Stimulated activated CD4-positive, alpha-beta T cell treated with anti-CD3 and anti-CD28 coated beads, Interleukin-15, amount 100 ng/mL, for 48 hours (primary cell): ENCODE data around the gene TBK1.

Experiments
- DNase-seq, 2 donors: peaks; one replicate each; pipeline ENCODE4 v3.0.0-alpha.2; 2020; ENCODE audit warnings: low read depth in 2 of 2

TBK1 gene

GRCh38 chr12:64452559-64453329 lies 824 bp downstream of the TBK1 start:
- DNase-seq, result no peak

- DNase-seq, result no peak
These were observed 3.6 kb downstream of the TBK1 start for GRCh38 chr12:64455506-64455905.

DNA sequence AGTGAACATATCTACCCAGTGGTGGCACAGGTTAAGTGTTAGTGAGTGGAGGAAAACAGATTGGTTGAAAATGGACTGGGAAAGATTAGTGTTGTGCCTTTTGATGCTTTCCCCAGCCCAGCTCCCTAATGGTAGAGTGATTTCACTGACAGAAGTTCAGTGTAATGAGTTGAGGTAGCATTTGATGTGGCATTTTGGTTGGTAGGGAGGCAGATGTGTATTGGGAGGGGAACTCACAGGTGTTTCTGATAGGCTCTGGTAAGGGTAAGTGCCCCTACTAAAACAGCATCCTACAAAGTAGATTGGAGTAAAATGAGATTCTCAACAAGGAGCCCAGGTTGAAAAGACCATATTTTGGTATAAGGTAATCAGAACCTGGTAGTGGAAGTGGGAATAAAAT lies 4.2 kb downstream of the TBK1 start:
- DNase-seq, result no peak

GRCh38 chr12:64457032-64457431 lies 5.1 kb downstream of the TBK1 start:
- DNase-seq, result peak in 1 of 2 donors; percentile 45

DNA sequence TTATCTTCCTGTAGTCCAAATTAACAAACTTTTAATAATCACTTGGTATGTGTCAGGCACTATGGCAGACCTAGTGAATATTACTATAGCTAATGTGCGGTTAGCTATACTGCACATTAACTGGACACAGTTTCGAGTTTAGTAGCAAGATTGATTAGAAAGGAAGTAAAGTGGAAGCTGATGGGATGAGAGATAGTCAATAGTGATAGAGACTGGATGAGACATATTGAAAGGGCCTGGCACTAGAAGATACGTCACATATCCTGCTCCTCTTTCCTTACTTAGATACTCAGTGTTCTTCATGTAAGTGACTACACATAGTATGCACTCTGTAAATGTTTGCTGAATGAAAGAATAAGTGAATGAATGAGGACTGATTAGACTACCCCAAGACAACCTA lies 5.5 kb downstream of the TBK1 start:
- no peak for DNase-seq

DNA sequence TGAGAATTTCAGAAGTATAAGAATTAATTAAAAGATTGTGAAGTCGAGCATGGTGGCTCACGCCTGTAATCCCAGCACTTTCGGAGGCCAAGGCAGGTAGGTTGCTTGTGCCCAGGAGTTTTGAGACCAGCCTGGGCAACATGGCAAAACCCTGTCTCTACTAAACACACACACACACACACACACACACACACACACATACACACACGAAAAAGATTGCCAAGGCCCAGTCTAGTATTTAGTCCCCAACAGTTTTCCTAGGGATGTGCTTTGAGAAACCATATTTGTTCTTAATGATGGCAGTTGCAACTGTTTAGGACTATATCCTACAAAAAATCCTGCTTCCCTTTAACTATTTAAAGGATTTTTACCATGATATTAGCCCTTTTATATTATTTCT lies 6.0 kb downstream of the TBK1 start:
- no peak for DNase-seq

- DNase-seq, result no peak
These were observed 7.5 kb downstream of the TBK1 start for GRCh38 chr12:64459394-64459891.

GRCh38 chr12:64461634-64462414 lies 9.9 kb downstream of the TBK1 start:
- DNase-seq, result no peak

GRCh38 chr12:64466178-64466577 lies 14.3 kb downstream of the TBK1 start:
- no peak for DNase-seq

- no peak for DNase-seq
These were observed 17.0 kb downstream of the TBK1 start for GRCh38 chr12:64468966-64469365.

- no peak for DNase-seq
These were observed 17.7 kb downstream of the TBK1 start for GRCh38 chr12:64469455-64470142.

- no peak for DNase-seq
These were observed 18.6 kb downstream of the TBK1 start for GRCh38 chr12:64470495-64470894.

DNA sequence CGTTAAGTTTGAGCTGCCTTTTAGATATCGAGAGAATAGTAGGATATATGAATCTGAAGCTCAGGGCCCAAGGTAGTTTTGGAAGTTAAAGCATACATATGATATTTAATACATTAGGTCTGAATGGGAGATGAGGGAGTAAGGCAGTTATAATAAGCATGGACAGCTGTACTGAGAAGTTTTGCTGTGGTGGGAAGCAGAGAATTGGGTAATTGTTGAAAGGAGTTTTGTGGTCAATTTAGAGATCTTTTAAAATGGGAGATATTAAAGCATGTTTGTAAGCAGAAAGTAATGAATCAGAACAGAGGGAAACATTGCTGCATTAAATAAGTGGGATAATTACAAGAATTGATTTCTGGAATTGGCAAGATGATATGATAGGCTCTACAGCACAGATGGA lies 21.3 kb downstream of the TBK1 start:
- DNase-seq, result no peak

DNA sequence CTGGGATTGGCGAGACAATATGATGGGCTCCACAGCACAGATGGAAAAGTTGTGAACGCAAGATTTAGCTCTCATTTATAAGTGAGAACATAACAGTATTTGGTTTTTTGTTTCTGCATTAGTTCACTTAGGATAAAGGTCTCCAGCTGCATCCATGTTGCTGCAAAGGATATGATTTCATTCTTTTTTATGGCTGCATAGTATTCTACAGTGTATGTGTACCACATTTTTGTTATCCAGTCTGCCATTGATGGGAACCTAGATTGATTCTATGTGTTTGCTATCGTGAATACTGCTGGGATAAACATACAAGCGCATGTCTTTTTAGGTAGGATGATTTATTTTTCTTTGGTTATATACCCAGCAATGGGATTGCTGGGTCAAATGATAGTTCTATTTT lies 23.6 kb downstream of the TBK1 start:
- DNase-seq, result no peak

- no peak for DNase-seq
These were observed 24.9 kb downstream of the TBK1 start for GRCh38 chr12:64476844-64477243.

DNA sequence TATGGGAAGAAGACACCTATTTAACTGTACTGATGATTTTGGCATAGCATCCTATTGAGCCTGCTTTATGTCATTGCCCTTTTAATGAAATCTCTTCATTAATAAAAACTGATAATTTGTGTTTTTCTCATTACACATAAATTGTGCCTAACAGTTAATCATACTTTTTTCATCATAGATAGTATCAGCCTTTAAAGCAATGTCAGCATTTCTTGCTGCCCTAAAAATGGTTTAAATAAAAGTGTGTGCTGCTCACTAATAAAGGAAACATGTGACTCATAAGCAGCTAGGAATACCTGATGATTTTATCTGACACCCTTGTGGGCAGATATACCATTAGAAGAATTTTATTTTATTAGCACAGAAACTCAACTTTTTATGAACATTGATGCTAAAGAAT lies 26.7 kb downstream of the TBK1 start:
- no peak for DNase-seq

DNA sequence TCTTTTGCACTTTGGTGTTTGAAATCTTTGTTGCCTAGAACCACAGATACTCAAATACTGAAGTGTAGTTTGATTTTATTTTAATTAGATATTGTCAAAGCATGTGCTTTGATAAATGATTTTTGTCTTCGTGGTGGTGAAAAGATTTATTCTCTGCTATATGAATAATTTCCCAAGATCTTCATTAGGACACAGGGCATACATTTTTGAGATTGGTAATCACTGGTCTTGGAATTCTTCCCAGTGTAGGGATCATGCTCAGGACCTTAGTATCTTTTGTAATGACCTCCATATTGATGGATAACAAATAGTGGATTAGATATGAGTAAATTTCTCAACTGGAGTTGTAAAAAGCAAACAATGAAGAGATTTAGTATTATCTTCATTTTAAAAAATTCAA lies 28.2 kb downstream of the TBK1 start:
- DNase-seq, result no peak

GRCh38 chr12:64486657-64487056 lies 34.7 kb downstream of the TBK1 start:
- DNase-seq, result no peak

- no peak for DNase-seq
These were observed 39.8 kb downstream of the TBK1 start for GRCh38 chr12:64491718-64492117.

- no peak for DNase-seq
These were observed 41.6 kb downstream of the TBK1 start for GRCh38 chr12:64493513-64493912.

GRCh38 chr12:64494998-64495729 lies 43.2 kb downstream of the TBK1 start:
- no peak for DNase-seq
